ENCODE data around the gene CFAP206. TPM values are rescaled to one million over a fixed set of nuclear protein-coding genes. Genes with fewer than 3 reads are reported as not detected.
A peak's percentile ranks its signal among the peaks of the same experiment; 100 is the strongest.

Gene CFAP206
- total RNA-seq (0.05 TPM), polyA plus RNA-seq (0.43 TPM)
- long read RNA-seq, donor 1, result 0 reads
- long read RNA-seq, donor 2, result 0 reads
- long read RNA-seq, donor 3, result 0 reads
- long read RNA-seq, donor 4, result 0 reads
- long read RNA-seq, donor 5, result 0 reads
- long read RNA-seq, donor 6, result 0 reads
- long read RNA-seq, donor 7, partial matches to known transcripts, result 0 of 1 reads
- long read RNA-seq, donor 7, other reads (novel, unspliced or antisense), result 0 of 1 reads
- long read RNA-seq, donor 8, result 0 reads
- long read RNA-seq, donor 9, result 0 reads
- long read RNA-seq, donor 10, result 0 reads

- Histone ChIP-seq H3K27me3 (ENCODE audit: control insufficient read depth in 2 of 2, insufficient read depth in 1 of 2, low read length in 1 of 2) (peaks cover 3 to 16% of the 10 kb centered on the region in 2 donors), H3K27ac (ENCODE audit: low read depth in 1 of 2, low read length in 1 of 2) (peak within 1 kb of the TSS; percentile 72 to 76), H3K4me1 (ENCODE audit: control insufficient read depth in 2 of 2, insufficient read depth in 2 of 2, low read length in 2 of 2) (peaks cover 2 to 6% of the 10 kb centered on the region in 2 donors), H3K9me3 (ENCODE audit: control insufficient read depth in 2 of 2, insufficient read depth in 1 of 2, low read length in 1 of 2) (no peaks in the 10 kb centered on the region), H3K4me3 (ENCODE audit: low read length in 2 of 2) (peak within 1 kb of the TSS; percentile 50 to 71), H3K36me3 (ENCODE audit: control insufficient read depth in 2 of 2, insufficient read depth in 2 of 2, low read length in 1 of 2) (no peaks in the 10 kb centered on the region)
- peak; percentile 69 to 90 (median 79) for DNase-seq (ENCODE audit: low read depth in 6 of 9, low spot score in 9 of 9)
- WGBS, result under 1% methylated on average over 82 of the region's 82 CpGs
These were observed at the start of gene CFAP206 for GRCh38 chr6:87407901-87408720. Gene CFAP206, plus strand, starts transcription at chr6:87407972. Its CDS starts 1,868 bp downstream, at chr6:87409840.

- Histone ChIP-seq H3K9me3 (ENCODE audit: control insufficient read depth in 2 of 2, insufficient read depth in 1 of 2, low read length in 1 of 2) (peaks cover 0 to 6% of the 10 kb centered on the region in 2 donors), H3K27ac (ENCODE audit: low read depth in 1 of 2, low read length in 1 of 2) (no peak overlapping the region), H3K36me3 (ENCODE audit: control insufficient read depth in 2 of 2, insufficient read depth in 2 of 2, low read length in 1 of 2) (no peaks in the 10 kb centered on the region), H3K4me1 (ENCODE audit: control insufficient read depth in 2 of 2, insufficient read depth in 2 of 2, low read length in 2 of 2) (no peaks in the 10 kb centered on the region), H3K4me3 (ENCODE audit: low read length in 2 of 2) (no peak overlapping the region), H3K27me3 (ENCODE audit: control insufficient read depth in 2 of 2, insufficient read depth in 1 of 2, low read length in 1 of 2) (no peaks in the 10 kb centered on the region)
- no peak for DNase-seq (ENCODE audit: low read depth in 6 of 9, low spot score in 9 of 9)
- WGBS, result 95% methylated on average over 5 of the region's 5 CpGs
These were observed 43.0 kb upstream of the CFAP206 start for GRCh38 chr6:87364602-87365252.

- Histone ChIP-seq H3K27me3 (ENCODE audit: control insufficient read depth in 2 of 2, insufficient read depth in 1 of 2, low read length in 1 of 2) (no peaks in the 10 kb centered on the region), H3K9me3 (ENCODE audit: control insufficient read depth in 2 of 2, insufficient read depth in 1 of 2, low read length in 1 of 2) (peaks cover 0 to 6% of the 10 kb centered on the region in 2 donors), H3K4me3 (ENCODE audit: low read length in 2 of 2) (no peak overlapping the region), H3K27ac (ENCODE audit: low read depth in 1 of 2, low read length in 1 of 2) (no peak overlapping the region), H3K36me3 (ENCODE audit: control insufficient read depth in 2 of 2, insufficient read depth in 2 of 2, low read length in 1 of 2) (no peaks in the 10 kb centered on the region), H3K4me1 (ENCODE audit: control insufficient read depth in 2 of 2, insufficient read depth in 2 of 2, low read length in 2 of 2) (no peaks in the 10 kb centered on the region)
- no peak for DNase-seq (ENCODE audit: low read depth in 6 of 9, low spot score in 9 of 9)
- WGBS, result 95% methylated on average over 4 of the region's 4 CpGs
These were observed 41.5 kb upstream of the CFAP206 start for GRCh38 chr6:87366072-87366827.

- no peak for DNase-seq (ENCODE audit: low read depth in 6 of 9, low spot score in 9 of 9)
- H3K9me3 ChIP-seq (ENCODE audit: control insufficient read depth in 2 of 2, insufficient read depth in 1 of 2, low read length in 1 of 2), result peaks cover 0 to 6% of the 10 kb centered on the region in 2 donors
- 92% methylated on average over 3 of the region's 3 CpGs for WGBS
- no peak overlapping the region for H3K4me3 ChIP-seq (ENCODE audit: low read length in 2 of 2)
- no peaks in the 10 kb centered on the region for H3K36me3 ChIP-seq (ENCODE audit: control insufficient read depth in 2 of 2, insufficient read depth in 2 of 2, low read length in 1 of 2)
- H3K4me1 ChIP-seq (ENCODE audit: control insufficient read depth in 2 of 2, insufficient read depth in 2 of 2, low read length in 2 of 2), result no peaks in the 10 kb centered on the region
- H3K27ac ChIP-seq (ENCODE audit: low read depth in 1 of 2, low read length in 1 of 2), result no peak overlapping the region
- H3K27me3 ChIP-seq (ENCODE audit: control insufficient read depth in 2 of 2, insufficient read depth in 1 of 2, low read length in 1 of 2), result no peaks in the 10 kb centered on the region
These were observed 40.9 kb upstream of the CFAP206 start for GRCh38 chr6:87366899-87367298.

GRCh38 chr6:87373377-87373776, 34.4 kb upstream of the CFAP206 start:
- no peak for DNase-seq (ENCODE audit: low read depth in 6 of 9, low spot score in 9 of 9)
- WGBS, result 98% methylated on average over 2 of the region's 2 CpGs

GRCh38 chr6:87375315-87375714, 32.5 kb upstream of the CFAP206 start:
- 94% methylated on average over 2 of the region's 2 CpGs for WGBS

More at GRCh38 chr6:87373377-87373776, 34.4 kb upstream of the CFAP206 start:
- no peaks in the 10 kb centered on the region for H3K27me3 ChIP-seq (ENCODE audit: control insufficient read depth in 2 of 2, insufficient read depth in 1 of 2, low read length in 1 of 2)
- peaks cover 0 to 3% of the 10 kb centered on the region in 2 donors for H3K9me3 ChIP-seq (ENCODE audit: control insufficient read depth in 2 of 2, insufficient read depth in 1 of 2, low read length in 1 of 2)
- H3K36me3 ChIP-seq (ENCODE audit: control insufficient read depth in 2 of 2, insufficient read depth in 2 of 2, low read length in 1 of 2), result no peaks in the 10 kb centered on the region
- H3K4me1 ChIP-seq (ENCODE audit: control insufficient read depth in 2 of 2, insufficient read depth in 2 of 2, low read length in 2 of 2), result no peaks in the 10 kb centered on the region
- no peak overlapping the region for H3K27ac ChIP-seq (ENCODE audit: low read depth in 1 of 2, low read length in 1 of 2)
- no peak overlapping the region for H3K4me3 ChIP-seq (ENCODE audit: low read length in 2 of 2)

GRCh38 chr6:87376643-87377042, 31.1 kb upstream of the CFAP206 start:
- 97% methylated on average over 2 of the region's 2 CpGs for WGBS

More at GRCh38 chr6:87375315-87375714, 32.5 kb upstream of the CFAP206 start:
- H3K4me1 ChIP-seq (ENCODE audit: control insufficient read depth in 2 of 2, insufficient read depth in 2 of 2, low read length in 2 of 2), result no peaks in the 10 kb centered on the region
- H3K27ac ChIP-seq (ENCODE audit: low read depth in 1 of 2, low read length in 1 of 2), result no peak overlapping the region
- no peak overlapping the region for H3K4me3 ChIP-seq (ENCODE audit: low read length in 2 of 2)
- H3K9me3 ChIP-seq (ENCODE audit: control insufficient read depth in 2 of 2, insufficient read depth in 1 of 2, low read length in 1 of 2), result no peaks in the 10 kb centered on the region
- no peaks in the 10 kb centered on the region for H3K36me3 ChIP-seq (ENCODE audit: control insufficient read depth in 2 of 2, insufficient read depth in 2 of 2, low read length in 1 of 2)
- DNase-seq (ENCODE audit: low read depth in 6 of 9, low spot score in 9 of 9), result no peak
- H3K27me3 ChIP-seq (ENCODE audit: control insufficient read depth in 2 of 2, insufficient read depth in 1 of 2, low read length in 1 of 2), result no peaks in the 10 kb centered on the region

GRCh38 chr6:87378947-87379346, 28.8 kb upstream of the CFAP206 start:
- DNase-seq (ENCODE audit: low read depth in 6 of 9, low spot score in 9 of 9), result no peak
- 66% methylated on average over 4 of the region's 4 CpGs for WGBS

More at GRCh38 chr6:87376643-87377042, 31.1 kb upstream of the CFAP206 start:
- no peak for DNase-seq (ENCODE audit: low read depth in 6 of 9, low spot score in 9 of 9)
- no peaks in the 10 kb centered on the region for H3K9me3 ChIP-seq (ENCODE audit: control insufficient read depth in 2 of 2, insufficient read depth in 1 of 2, low read length in 1 of 2)
- no peaks in the 10 kb centered on the region for H3K36me3 ChIP-seq (ENCODE audit: control insufficient read depth in 2 of 2, insufficient read depth in 2 of 2, low read length in 1 of 2)
- H3K4me3 ChIP-seq (ENCODE audit: low read length in 2 of 2), result no peak overlapping the region
- H3K4me1 ChIP-seq (ENCODE audit: control insufficient read depth in 2 of 2, insufficient read depth in 2 of 2, low read length in 2 of 2), result no peaks in the 10 kb centered on the region
- no peaks in the 10 kb centered on the region for H3K27me3 ChIP-seq (ENCODE audit: control insufficient read depth in 2 of 2, insufficient read depth in 1 of 2, low read length in 1 of 2)
- H3K27ac ChIP-seq (ENCODE audit: low read depth in 1 of 2, low read length in 1 of 2), result no peak overlapping the region

More at GRCh38 chr6:87378947-87379346, 28.8 kb upstream of the CFAP206 start:
- H3K4me3 ChIP-seq (ENCODE audit: low read length in 2 of 2), result no peak overlapping the region
- H3K4me1 ChIP-seq (ENCODE audit: control insufficient read depth in 2 of 2, insufficient read depth in 2 of 2, low read length in 2 of 2), result no peaks in the 10 kb centered on the region
- H3K27ac ChIP-seq (ENCODE audit: low read depth in 1 of 2, low read length in 1 of 2), result no peak overlapping the region
- H3K9me3 ChIP-seq (ENCODE audit: control insufficient read depth in 2 of 2, insufficient read depth in 1 of 2, low read length in 1 of 2), result no peaks in the 10 kb centered on the region
- H3K36me3 ChIP-seq (ENCODE audit: control insufficient read depth in 2 of 2, insufficient read depth in 2 of 2, low read length in 1 of 2), result no peaks in the 10 kb centered on the region
- no peaks in the 10 kb centered on the region for H3K27me3 ChIP-seq (ENCODE audit: control insufficient read depth in 2 of 2, insufficient read depth in 1 of 2, low read length in 1 of 2)

Data from thymus (tissue), 14 donors.